Prostate gland (tissue), 2 donors: Measurements from ENCODE around the gene SPEF1. TPM values are rescaled to one million over a fixed set of nuclear protein-coding genes. Genes with fewer than 3 reads are reported as not detected.
A peak's percentile ranks its signal among the peaks of the same experiment; 100 is the strongest.

Source experiments
- DNase-seq: peaks from one replicate; pipeline ENCODE4 v3.0.0-alpha.2; 2019; ENCODE audit warnings: low spot score
- H3K27ac ChIP-seq, 2 donors: fragments of 200-600 bp; sonication (generic); 2 replicates each; pipeline ENCODE4 v1.5.1; 2017 to 2019
- H3K27me3 ChIP-seq: fragments of 200-600 bp; sonication (generic); replicated peaks from 2 replicates; pipeline ENCODE4 v1.5.1; 2019; ENCODE audit not compliant: insufficient read depth
- H3K36me3 ChIP-seq, 2 donors: fragments of 200-600 bp; sonication (generic); 1 replicate in 1 of 2; 2 replicates in 1 of 2; pipeline versions ENCODE4 v1.5.1 to v1.8.1; 2017 to 2019
- H3K4me1 ChIP-seq: fragments of 200-600 bp; sonication (generic); replicated peaks from 2 replicates; pipeline ENCODE4 v1.5.1; 2019
- H3K4me3 ChIP-seq, 2 donors: fragments of 200-600 bp; sonication (generic); 2 replicates each; pipeline ENCODE4 v1.5.1; 2017 to 2019
- H3K9me3 ChIP-seq: fragments of 200-600 bp; sonication (generic); 2 replicates; pipeline ENCODE4 v1.5.1; 2017
- POLR2A ChIP-seq: fragments of 450-650 bp; IDR thresholded peaks from one replicate; pipeline ENCODE4 v1.6.1; 2016; ENCODE audit warnings: antibody characterized with exemption, mild to moderate bottlenecking
- POLR2AphosphoS5 ChIP-seq: sonication (generic); formaldehyde crosslinking; IDR thresholded peaks from one replicate; pipeline ENCODE4 v1.6.1; 2017; ENCODE audit warnings: antibody characterized with exemption
- WGBS: methylation state at CpG from one replicate; pipeline ENCODE4 v1.1.5; 2018; 5-methylcytosine and 5-hydroxymethylcytosine counted together
- intact Hi-C: fragments of 100-400 bp; cut with DNase I; formaldehyde crosslinking; loops from one replicate; pipeline ENCODE4 v1.14.2; 2022
- total RNA-seq, 2 donors: library from RNA; depleted of rRNA; stranded (reverse); fragments of >200 nt; gene quantifications; one replicate each; pipeline ENCODE4 v1.1.0, GENCODE V29; 2016
- TF ChIP-seq, protein P1 (sequence below), 4 experiments: fragments of 200-600 bp in 2 of 4; fragments of 450-650 bp in 2 of 4; sonication (generic) in 2 of 4; IDR thresholded peaks; 1 replicate in 3 of 4; 2 replicates in 1 of 4; pipeline ENCODE4 v1.5.1; 2016 to 2019; ENCODE audit warnings: antibody characterized with exemption in 4 of 4, mild to moderate bottlenecking in 2 of 4, moderate library complexity in 2 of 4

SPEF1 gene
- total RNA-seq, 2 donors from 2014 or later, result 1.6 TPM; not detected in 1

DNA sequence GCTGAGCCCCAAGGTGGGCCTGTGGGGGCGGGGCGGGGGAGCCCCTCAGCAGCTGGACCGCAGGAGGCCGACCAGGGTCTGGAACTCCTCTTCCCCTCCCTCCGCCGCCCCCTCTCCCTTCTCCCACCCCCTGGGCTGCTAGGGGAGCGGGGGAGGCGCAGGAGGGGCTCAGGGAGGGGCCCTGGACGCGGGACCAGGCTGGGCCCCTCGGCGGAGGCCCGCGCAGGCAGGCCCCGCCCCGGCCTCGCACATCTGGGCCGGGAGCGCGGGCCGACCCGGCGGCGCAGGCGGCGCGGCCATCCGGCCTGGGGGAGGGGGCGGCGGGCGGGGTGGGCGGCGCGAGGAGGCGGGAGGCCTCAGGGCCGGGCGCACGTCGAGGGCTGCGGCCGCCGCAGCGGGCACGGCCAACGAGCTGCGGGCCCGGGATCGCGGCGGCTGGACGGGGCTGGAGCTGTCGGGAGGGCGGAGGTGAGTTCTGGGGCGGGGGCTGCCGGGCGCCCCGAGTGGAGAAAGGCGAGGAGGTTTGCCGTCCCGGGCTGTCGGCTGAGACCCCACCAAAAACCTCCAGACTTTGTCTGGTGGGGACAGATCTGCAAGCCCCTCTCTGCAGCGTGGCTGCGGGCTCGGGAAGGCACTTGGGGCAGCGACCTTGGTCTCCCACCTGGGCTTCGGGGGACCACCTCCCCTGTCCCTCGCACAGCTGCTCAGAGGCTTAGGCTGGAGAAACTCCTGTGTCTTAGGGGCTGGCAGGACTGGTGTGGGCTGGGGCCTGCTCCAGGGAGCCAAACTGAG lies 48.7 kb downstream of the SPEF1 start, which contains the start of gene HSPA12B:
HSPA12B (plus strand) TSS at position 359 of the 792 bp plus-strand sequence. CDS start 5,990 bp downstream, outside the sequence.
- Histone ChIP-seq H3K4me3 (peak within 1 kb of the TSS; percentile 5 to 12), H3K27ac (no peak within 1 kb of the TSS), H3K27me3 (no peaks in the 10 kb centered on the region), H3K4me1 (no peaks in the 10 kb centered on the region), H3K9me3 (no peaks in the 10 kb centered on the region), H3K36me3 (no peaks in the 10 kb centered on the region)
- DNase-seq, result no peak
- TF ChIP-seq POLR2AphosphoS5 (no peak), POLR2A (no peak)
- TF ChIP-seq, protein P1, sequence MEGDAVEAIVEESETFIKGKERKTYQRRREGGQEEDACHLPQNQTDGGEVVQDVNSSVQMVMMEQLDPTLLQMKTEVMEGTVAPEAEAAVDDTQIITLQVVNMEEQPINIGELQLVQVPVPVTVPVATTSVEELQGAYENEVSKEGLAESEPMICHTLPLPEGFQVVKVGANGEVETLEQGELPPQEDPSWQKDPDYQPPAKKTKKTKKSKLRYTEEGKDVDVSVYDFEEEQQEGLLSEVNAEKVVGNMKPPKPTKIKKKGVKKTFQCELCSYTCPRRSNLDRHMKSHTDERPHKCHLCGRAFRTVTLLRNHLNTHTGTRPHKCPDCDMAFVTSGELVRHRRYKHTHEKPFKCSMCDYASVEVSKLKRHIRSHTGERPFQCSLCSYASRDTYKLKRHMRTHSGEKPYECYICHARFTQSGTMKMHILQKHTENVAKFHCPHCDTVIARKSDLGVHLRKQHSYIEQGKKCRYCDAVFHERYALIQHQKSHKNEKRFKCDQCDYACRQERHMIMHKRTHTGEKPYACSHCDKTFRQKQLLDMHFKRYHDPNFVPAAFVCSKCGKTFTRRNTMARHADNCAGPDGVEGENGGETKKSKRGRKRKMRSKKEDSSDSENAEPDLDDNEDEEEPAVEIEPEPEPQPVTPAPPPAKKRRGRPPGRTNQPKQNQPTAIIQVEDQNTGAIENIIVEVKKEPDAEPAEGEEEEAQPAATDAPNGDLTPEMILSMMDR (IDR thresholded peaks at IDR 0.05), result no peak
- WGBS, result 6% methylated on average over 55 of the region's 67 CpGs
- intact Hi-C loops, result no loop called here

DNA sequence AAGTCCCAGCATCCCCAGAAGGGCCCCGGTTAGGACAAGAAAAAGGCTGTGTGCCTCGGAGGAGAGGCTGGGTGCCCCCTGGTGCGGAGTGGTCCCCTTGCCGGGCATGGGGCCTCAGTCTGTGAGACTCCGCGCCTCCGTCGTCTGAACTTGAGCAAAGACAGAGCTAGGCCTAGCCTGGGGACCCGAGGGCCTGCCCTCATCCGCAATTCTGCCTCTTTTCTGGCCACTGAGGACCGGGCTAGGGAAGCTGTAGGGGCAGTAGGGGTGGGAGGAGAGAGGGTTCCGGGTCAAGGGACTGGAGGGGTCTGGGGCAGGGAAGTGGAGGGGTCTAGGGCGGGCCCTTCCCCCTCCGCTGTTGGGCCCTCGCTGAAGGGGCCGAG lies 49.3 kb downstream of the SPEF1 start:
- Histone ChIP-seq H3K36me3 (no peaks in the 10 kb centered on the region), H3K27me3 (no peaks in the 10 kb centered on the region), H3K27ac (no peak overlapping the region), H3K4me1 (no peaks in the 10 kb centered on the region), H3K4me3 (no peak overlapping the region), H3K9me3 (no peaks in the 10 kb centered on the region)
- no peak for TF ChIP-seq POLR2AphosphoS5
- TF ChIP-seq, protein P1 (IDR thresholded peaks at IDR 0.05), result no peak
- TF ChIP-seq POLR2A, result no peak
- DNase-seq, result no peak
- intact Hi-C loops, result no loop called here
- WGBS, result 79% methylated on average over 16 of the region's 16 CpGs

DNA sequence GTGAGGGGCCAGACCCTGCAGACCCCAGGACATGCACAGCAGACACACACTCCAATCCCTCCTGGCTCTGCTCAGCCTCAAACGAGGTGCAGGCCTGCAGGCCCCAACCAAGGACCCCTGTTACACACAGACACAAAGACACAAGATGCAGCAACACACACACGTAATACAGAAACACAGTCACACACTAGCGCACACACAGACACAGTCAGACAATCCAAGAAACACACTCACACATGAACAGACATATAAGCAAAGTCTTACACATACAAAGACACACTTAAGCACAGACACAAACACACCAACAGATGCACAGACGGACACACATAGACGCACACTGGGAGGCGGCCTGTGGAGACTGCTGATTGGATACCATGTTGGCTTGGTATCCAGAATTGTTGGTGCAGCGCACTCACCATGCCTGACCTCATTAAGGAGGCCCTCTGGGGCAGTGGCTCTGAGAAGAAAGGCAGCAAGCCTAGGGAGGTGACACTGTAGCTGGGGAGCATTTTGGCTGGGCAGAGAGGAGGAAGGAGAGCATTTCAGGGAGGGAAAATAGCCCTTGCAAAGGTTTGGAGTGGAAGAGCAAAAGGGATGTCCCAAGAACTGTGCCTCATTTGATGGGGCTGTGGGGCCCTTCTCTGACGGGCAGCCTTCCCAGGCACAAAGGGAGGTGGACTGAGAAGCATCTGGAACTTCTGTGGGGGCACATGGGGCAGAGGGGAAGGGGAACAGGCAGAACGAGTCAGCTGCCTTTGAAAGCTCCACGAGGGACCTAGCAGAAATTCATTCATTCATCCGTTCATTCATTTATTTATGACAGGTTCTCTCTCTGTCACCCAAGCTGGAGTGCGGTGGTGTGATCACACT lies 50.2 kb downstream of the SPEF1 start:
- TF ChIP-seq POLR2A (no peak), POLR2AphosphoS5 (no peak)
- TF ChIP-seq, protein P1 (IDR thresholded peaks at IDR 0.05), result no peak
- Histone ChIP-seq H3K4me1 (no peaks in the 10 kb centered on the region), H3K4me3 (no peak overlapping the region), H3K36me3 (no peaks in the 10 kb centered on the region), H3K9me3 (no peaks in the 10 kb centered on the region), H3K27me3 (no peaks in the 10 kb centered on the region), H3K27ac (no peak overlapping the region)
- no peak for DNase-seq
- 88% methylated on average over 12 of the region's 12 CpGs for WGBS
- intact Hi-C loops, result no loop called here

DNA sequence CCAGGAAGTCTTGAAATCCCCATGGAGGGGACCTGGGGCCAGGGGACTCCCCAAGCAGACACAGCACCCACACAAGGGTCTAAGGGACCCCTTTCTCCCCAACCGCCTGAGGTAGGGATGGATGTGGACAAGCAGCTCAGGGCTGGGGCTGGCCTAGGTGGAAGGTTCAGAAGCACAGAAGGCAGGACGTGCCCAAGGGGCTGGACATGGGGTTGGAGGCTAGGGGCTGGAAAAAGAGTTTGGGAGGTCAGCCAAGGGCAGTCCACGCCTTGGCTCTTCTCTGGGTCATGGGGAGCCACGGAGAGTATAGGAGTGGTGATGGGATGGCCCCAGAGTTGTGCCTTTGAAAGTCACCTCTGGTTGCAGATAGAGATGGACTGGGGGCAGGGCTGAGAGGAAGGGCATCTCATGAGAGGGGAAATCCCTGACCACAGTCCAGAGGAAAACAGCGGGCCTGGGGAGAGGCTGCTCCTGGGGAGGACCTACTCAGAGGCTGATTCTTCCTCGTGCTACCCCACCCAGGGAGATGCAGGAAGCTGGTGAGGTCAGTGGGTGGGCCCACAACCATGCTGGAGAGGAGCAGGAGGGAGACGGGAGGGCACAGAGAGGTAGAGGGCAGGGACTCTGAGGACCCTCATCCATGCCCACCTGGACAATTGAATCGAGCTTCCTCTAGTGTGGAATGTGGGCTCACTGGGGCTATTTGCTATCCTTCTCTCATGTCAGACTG lies 51.3 kb downstream of the SPEF1 start:
- Histone ChIP-seq H3K4me3 (no peak overlapping the region), H3K27ac (no peak overlapping the region), H3K9me3 (no peaks in the 10 kb centered on the region), H3K36me3 (no peaks in the 10 kb centered on the region), H3K27me3 (no peaks in the 10 kb centered on the region), H3K4me1 (no peaks in the 10 kb centered on the region)
- 76% methylated on average over 8 of the region's 8 CpGs for WGBS
- intact Hi-C loops, result no loop called here
- TF ChIP-seq, protein P1 (IDR thresholded peaks at IDR 0.05), result no peak
- TF ChIP-seq POLR2A (no peak), POLR2AphosphoS5 (no peak)
- DNase-seq, result no peak
